ENCODE measurements around the gene NDFIP1.
"Not testable (repeated sequence)": the region's sequence is repeated elsewhere in the genome, so short reads cannot be mapped to it uniquely, and the experiment has no call there.

Gene NDFIP1

DNA sequence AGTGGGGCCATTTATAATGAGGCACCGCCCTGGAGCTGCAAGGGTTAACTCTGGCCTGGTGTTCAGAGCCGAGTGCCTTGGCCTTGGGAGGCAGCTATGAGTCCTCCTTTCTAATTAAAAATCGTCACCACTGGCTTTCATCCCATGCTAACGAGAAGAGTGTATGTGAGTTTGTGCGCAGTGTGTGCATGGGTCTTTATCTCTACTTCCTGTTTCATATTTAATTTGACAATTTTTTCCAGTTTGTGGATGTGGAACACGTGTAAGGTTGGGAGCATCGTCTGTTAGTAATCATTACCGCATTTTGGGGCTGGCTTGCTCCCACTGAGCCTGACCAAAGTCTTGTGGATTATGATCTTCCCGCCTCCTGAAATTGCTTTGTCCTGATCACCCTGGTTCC is 76.4 kb downstream of the NDFIP1 start:
- CTCF ChIA-PET: interaction anchor here (1.7 kb wide), 1 partner anchor 53 kb away, joined by 3 read pairs; no protein-coding TSS in a partner anchor
- no peak for DNase-seq (ENCODE audit: extremely low spot score)
- POLR2A ChIA-PET: no interaction called here

GRCh38 chr5:142186514-142186856 is 77.9 kb downstream of the NDFIP1 start:
- ChIA-PET CTCF (interaction anchor here (0.8 to 2.1 kb wide), 5 partner anchors 9 to 424 kb away, joined by 3 to 7 read pairs (median 3); no protein-coding TSS in a partner anchor), POLR2A (interaction anchor here (0.6 kb wide), 1 partner anchor 1975 kb away, joined by 7 read pairs; no protein-coding TSS in a partner anchor)
- TF ChIP-seq CTCF (IDR thresholded peaks at IDR 0.05; ENCODE audit: control extremely low read depth, extremely low read depth, low read depth, missing control alignments): no peak
- no peak for DNase-seq (ENCODE audit: extremely low spot score)

More for the DNA sequence above, 76.4 kb downstream of the NDFIP1 start:
- TF ChIP-seq CTCF (IDR thresholded peaks at IDR 0.05; ENCODE audit: control extremely low read depth, extremely low read depth, low read depth, missing control alignments): no peak

GRCh38 chr5:142186857-142187594 is 78.4 kb downstream of the NDFIP1 start:
- ChIA-PET CTCF (interaction anchor here (0.8 to 2.1 kb wide), 5 partner anchors 10 to 423 kb away, joined by 3 to 7 read pairs (median 3); no protein-coding TSS in a partner anchor), POLR2A (no interaction called here)
- TF ChIP-seq CTCF (IDR thresholded peaks at IDR 0.05; ENCODE audit: control extremely low read depth, extremely low read depth, low read depth, missing control alignments): no peak
- DNase-seq (ENCODE audit: extremely low spot score): no peak

DNA sequence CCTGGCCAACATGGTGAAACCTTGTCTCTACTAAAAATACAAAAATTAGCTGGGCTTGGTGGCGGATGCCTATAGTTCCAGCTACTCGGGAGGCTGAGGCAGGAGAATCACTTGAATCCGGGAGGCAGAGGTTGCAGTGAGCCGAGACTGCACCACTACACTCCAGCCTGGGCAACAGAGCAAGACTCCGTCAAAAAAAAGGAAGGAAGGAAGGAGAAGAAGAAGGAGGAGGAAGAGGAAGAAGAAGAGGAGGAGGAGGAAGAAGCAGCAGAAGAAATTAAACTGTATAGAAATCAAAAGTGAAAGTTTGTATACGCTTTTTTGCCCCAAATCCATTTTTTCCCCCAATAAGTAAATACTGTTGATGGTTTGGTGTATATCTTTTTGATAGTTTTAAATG is 80.1 kb downstream of the NDFIP1 start:
- DNase-seq (ENCODE audit: extremely low spot score); POLR2A ChIA-PET: not testable (repeated sequence)
- CTCF ChIA-PET: interaction anchor here (2.1 kb wide), 1 partner anchor 22 kb away, joined by 7 read pairs; no protein-coding TSS in a partner anchor

GRCh38 chr5:142189813-142190212 is 81.2 kb downstream of the NDFIP1 start:
- DNase-seq (ENCODE audit: extremely low spot score): no peak
- TF ChIP-seq CTCF (IDR thresholded peaks at IDR 0.05; ENCODE audit: control extremely low read depth, extremely low read depth, low read depth, missing control alignments): no peak
- ChIA-PET CTCF (no interaction called here), POLR2A (no interaction called here)

DNA sequence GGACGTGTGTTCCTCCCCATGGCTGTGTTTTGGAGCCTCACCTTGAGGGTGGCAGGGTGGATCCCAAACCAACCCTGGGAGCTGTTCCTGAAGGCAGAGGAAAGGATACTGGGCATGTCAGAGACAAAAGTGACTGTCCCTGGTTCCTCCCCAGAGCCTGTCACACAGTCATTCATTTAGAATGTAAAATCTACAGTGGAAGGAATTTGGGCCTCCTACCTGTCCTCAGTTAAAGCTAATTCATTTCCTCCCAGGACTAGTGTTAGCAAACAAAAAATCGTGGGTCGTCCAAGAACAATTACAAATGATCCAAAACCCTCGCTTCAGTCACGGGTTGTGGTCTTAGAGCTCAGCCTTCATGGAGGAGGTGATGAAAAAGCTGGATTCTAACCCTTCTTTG is 83.2 kb downstream of the NDFIP1 start:
- no peak for DNase-seq (ENCODE audit: extremely low spot score)
- TF ChIP-seq CTCF (IDR thresholded peaks at IDR 0.05; ENCODE audit: control extremely low read depth, extremely low read depth, low read depth, missing control alignments): no peak
- ChIA-PET POLR2A (no interaction called here), CTCF (no interaction called here)

- ChIA-PET CTCF (interaction anchor here (1.0 kb wide), 1 partner anchor 15 kb away, joined by 3 read pairs; no protein-coding TSS in a partner anchor), POLR2A (no interaction called here)
- no peak for TF ChIP-seq CTCF (IDR thresholded peaks at IDR 0.05; ENCODE audit: control extremely low read depth, extremely low read depth, low read depth, missing control alignments)
- no peak for DNase-seq (ENCODE audit: extremely low spot score)
These were observed 83.9 kb downstream of the NDFIP1 start for GRCh38 chr5:142192286-142193113.

Measured in GM10248 (cell line).